Measurements from ENCODE around the gene TRIM7.

- TF ChIP-seq, protein P1, sequence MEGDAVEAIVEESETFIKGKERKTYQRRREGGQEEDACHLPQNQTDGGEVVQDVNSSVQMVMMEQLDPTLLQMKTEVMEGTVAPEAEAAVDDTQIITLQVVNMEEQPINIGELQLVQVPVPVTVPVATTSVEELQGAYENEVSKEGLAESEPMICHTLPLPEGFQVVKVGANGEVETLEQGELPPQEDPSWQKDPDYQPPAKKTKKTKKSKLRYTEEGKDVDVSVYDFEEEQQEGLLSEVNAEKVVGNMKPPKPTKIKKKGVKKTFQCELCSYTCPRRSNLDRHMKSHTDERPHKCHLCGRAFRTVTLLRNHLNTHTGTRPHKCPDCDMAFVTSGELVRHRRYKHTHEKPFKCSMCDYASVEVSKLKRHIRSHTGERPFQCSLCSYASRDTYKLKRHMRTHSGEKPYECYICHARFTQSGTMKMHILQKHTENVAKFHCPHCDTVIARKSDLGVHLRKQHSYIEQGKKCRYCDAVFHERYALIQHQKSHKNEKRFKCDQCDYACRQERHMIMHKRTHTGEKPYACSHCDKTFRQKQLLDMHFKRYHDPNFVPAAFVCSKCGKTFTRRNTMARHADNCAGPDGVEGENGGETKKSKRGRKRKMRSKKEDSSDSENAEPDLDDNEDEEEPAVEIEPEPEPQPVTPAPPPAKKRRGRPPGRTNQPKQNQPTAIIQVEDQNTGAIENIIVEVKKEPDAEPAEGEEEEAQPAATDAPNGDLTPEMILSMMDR (IDR thresholded peaks at IDR 0.05), result no peak
- TF ChIP-seq POLR2A (IDR thresholded peaks at IDR 0.05), result no peak
Measured at GRCh38 chr5:181215997-181216989, 11.3 kb upstream of the TRIM7 start.

Data from esophagus squamous epithelium (tissue), 4 donors.